ENCODE measurements around the gene TIMM13.

DNA sequence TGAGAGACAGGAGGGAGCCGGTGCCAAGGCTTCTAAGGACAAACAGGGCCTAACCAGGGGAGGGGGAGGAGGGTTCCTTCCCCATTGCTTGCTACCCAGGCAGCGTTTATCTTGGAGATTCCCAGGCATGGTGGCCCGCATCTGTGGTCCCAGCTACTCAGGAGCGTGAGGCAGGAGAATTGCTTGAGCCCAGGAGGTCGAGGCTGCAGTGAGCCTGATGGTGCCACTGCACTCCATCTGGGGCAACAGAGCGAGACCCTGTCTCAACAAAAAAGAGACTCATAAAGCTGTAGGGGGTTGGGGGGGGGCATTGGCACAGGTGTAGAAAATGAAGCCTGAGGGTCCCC, 11.4 kb downstream of the TIMM13 start:
- TF ChIP-seq EZH2 (IDR thresholded peaks at IDR 0.05) (no peak), POLR2AphosphoS5 (IDR thresholded peaks at IDR 0.05; ENCODE audit: borderline replicate concordance, low read depth, low read length) (no peak; the same call in 1 of the 2 replicates)
